ENCODE measurements around the gene KYNU. TPM values are rescaled to one million over a fixed set of nuclear protein-coding genes. Genes with fewer than 3 reads are reported as not detected.

Gene KYNU
- total RNA-seq, 6 donors from 2014 or later, result 9.4 to 45.2 (median 15.6) TPM

- DNase-seq (no peak), ATAC-seq (ENCODE audit: low FRiP score in 2 of 2) (no peak)
- Histone ChIP-seq H3K9me3 (no peaks in the 10 kb centered on the region), H3K36me3 (no peaks in the 10 kb centered on the region), H3K27me3 (no peaks in the 10 kb centered on the region), H3K4me3 (no peak overlapping the region), H3K4me1 (no peaks in the 10 kb centered on the region), H3K27ac (no peak overlapping the region)
- TF ChIP-seq POLR2AphosphoS5 (IDR thresholded peaks at IDR 0.05) (no peak), CTCF (IDR thresholded peaks at IDR 0.05) (no peak), EP300 (IDR thresholded peaks at IDR 0.05) (no peak), POLR2A (IDR thresholded peaks at IDR 0.05) (no peak)
- WGBS, 2 donors, result 59 to 67% methylated on average over 3 of the region's 3 CpGs
Observed at GRCh38 chr2:142974288-142975024, 97.0 kb downstream of the KYNU start.

- no peaks in the 10 kb centered on the region for H3K4me1 ChIP-seq
- TF ChIP-seq POLR2AphosphoS5 (IDR thresholded peaks at IDR 0.05) (no peak), CTCF (IDR thresholded peaks at IDR 0.05) (no peak), EP300 (IDR thresholded peaks at IDR 0.05) (no peak), POLR2A (IDR thresholded peaks at IDR 0.05) (no peak)
- no peaks in the 10 kb centered on the region for H3K27me3 ChIP-seq
- H3K4me3 ChIP-seq, result no peak overlapping the region
- DNase-seq (no peak), ATAC-seq (ENCODE audit: low FRiP score in 2 of 2) (no peak)
- no peak overlapping the region for H3K27ac ChIP-seq
- no peaks in the 10 kb centered on the region for H3K9me3 ChIP-seq
- no peaks in the 10 kb centered on the region for H3K36me3 ChIP-seq
- 90 to 100% methylated on average over 1 of the region's 1 CpG for WGBS, 2 donors
Observed at GRCh38 chr2:142975239-142975638, 97.8 kb downstream of the KYNU start.

GRCh38 chr2:142980246-142981068 lies 103.0 kb downstream of the KYNU start:
- TF ChIP-seq CTCF (IDR thresholded peaks at IDR 0.05) (peak in 5 of 6 experiments; percentile 24 to 44 (median 40)), POLR2A (IDR thresholded peaks at IDR 0.05) (no peak), EP300 (IDR thresholded peaks at IDR 0.05) (no peak), POLR2AphosphoS5 (IDR thresholded peaks at IDR 0.05) (no peak)
- DNase-seq, result no peak
- Histone ChIP-seq H3K27ac (no peak overlapping the region), H3K36me3 (no peaks in the 10 kb centered on the region), H3K4me1 (no peaks in the 10 kb centered on the region), H3K27me3 (no peaks in the 10 kb centered on the region), H3K9me3 (no peaks in the 10 kb centered on the region), H3K4me3 (no peak overlapping the region)
- no peak for ATAC-seq (ENCODE audit: low FRiP score in 2 of 2)

- TF ChIP-seq CTCF (IDR thresholded peaks at IDR 0.05) (no peak), EP300 (IDR thresholded peaks at IDR 0.05) (no peak), POLR2A (IDR thresholded peaks at IDR 0.05) (no peak), POLR2AphosphoS5 (IDR thresholded peaks at IDR 0.05) (no peak)
- no peak for ATAC-seq (ENCODE audit: low FRiP score in 2 of 2)
- Histone ChIP-seq H3K36me3 (no peaks in the 10 kb centered on the region), H3K4me3 (no peak overlapping the region), H3K27me3 (no peaks in the 10 kb centered on the region), H3K4me1 (no peaks in the 10 kb centered on the region), H3K27ac (no peak overlapping the region), H3K9me3 (no peaks in the 10 kb centered on the region)
- WGBS, 2 donors, result 6% methylated on average over 1 of the region's 1 CpG
- DNase-seq, result no peak
Observed at GRCh38 chr2:142981069-142981378, 103.6 kb downstream of the KYNU start.
